Adrenal gland (tissue), 5 donors: ENCODE measurements around the gene NFIB.
A peak's percentile ranks its signal among the peaks of the same experiment; 100 is the strongest.

Experiments used
- CTCF ChIP-seq, 6 experiments: fragments of 450-650 bp in 4 of 6; fragments of 200-600 bp in 2 of 6; sonication (generic) in 1 of 6; IDR thresholded peaks; 1 replicate in 5 of 6; 2 replicates in 1 of 6; pipeline versions ENCODE4 v1.5.1 to v1.8.0; 2016 to 2021; ENCODE audit warnings: antibody characterized with exemption in 6 of 6, mild to moderate bottlenecking in 2 of 6, moderate library complexity in 1 of 6
- POLR2A ChIP-seq, 2 donors: fragments of 450-650 bp; IDR thresholded peaks; one replicate each; pipeline ENCODE4 v1.6.1; 2017; ENCODE audit warnings: antibody characterized with exemption in 2 of 2, mild to moderate bottlenecking in 2 of 2, moderate library complexity in 1 of 2
- donor health status: DM: no; HTN: no; CAD: no.

GRCh38 chr9:14322211-14323082, 8.5 kb upstream of the NFIB start:
- TF ChIP-seq CTCF (IDR thresholded peaks at IDR 0.05) (peak; percentile 34 to 70 (median 54)), POLR2A (IDR thresholded peaks at IDR 0.05) (peak; percentile 45 to 68)
